ENCODE results near the gene PHACTR1.

DNA sequence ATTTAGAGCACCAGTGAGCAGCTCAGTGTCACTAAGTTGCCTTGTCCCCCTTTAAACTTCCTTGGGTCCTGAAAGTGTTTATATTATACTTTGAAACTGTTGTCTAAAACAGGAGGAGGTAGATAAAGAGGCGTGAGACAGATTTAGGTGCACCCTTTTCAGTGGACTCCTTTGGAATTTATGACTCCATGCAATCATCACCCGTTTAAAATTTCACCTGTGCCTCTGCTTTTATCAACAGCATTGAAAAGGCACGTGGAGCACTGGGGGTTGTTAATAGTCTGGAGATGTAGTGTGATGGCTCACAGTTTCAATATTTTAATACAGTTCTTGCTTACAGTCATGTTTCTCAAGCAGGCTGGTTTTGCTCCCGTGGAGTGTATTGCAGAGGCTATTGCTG, 162.2 kb downstream of the PHACTR1 start:
- TF ChIP-seq CTCF (IDR thresholded peaks at IDR 0.05; ENCODE audit: low read length) (no peak), EZH2 (IDR thresholded peaks at IDR 0.05; ENCODE audit: borderline replicate concordance, low read length) (no peak)

Measured in OCI-LY1 (cell line).